T-helper 1 cell (primary cell): ENCODE measurements around the gene ITPR2.
A peak's percentile ranks its signal among the peaks of the same experiment; 100 is the strongest.

Experiments
- DNase-seq, 5 donors: peaks; one replicate each; pipeline ENCODE4 v3.0.0-alpha.2; 2012 to 2020

ITPR2 gene

GRCh38 chr12:26754148-26754547, 78.8 kb downstream of the ITPR2 start:
- DNase-seq, result no peak

- DNase-seq, result no peak
Observed at GRCh38 chr12:26751179-26751578, 81.8 kb downstream of the ITPR2 start.

- DNase-seq, result no peak
Observed at GRCh38 chr12:26750531-26751175, 82.3 kb downstream of the ITPR2 start.

GRCh38 chr12:26749781-26750180, 83.2 kb downstream of the ITPR2 start:
- DNase-seq, result no peak

GRCh38 chr12:26748741-26749431, 84.1 kb downstream of the ITPR2 start:
- DNase-seq, result peak in 1 of 5 donors; percentile 24

GRCh38 chr12:26748412-26748740, 84.6 kb downstream of the ITPR2 start:
- no peak for DNase-seq

GRCh38 chr12:26746121-26746714, 86.8 kb downstream of the ITPR2 start:
- DNase-seq, result no peak

- DNase-seq, result no peak
Observed at GRCh38 chr12:26744697-26745440, 88.1 kb downstream of the ITPR2 start.

GRCh38 chr12:26744042-26744626, 88.9 kb downstream of the ITPR2 start:
- no peak for DNase-seq

- no peak for DNase-seq
Observed at GRCh38 chr12:26741584-26742227, 91.3 kb downstream of the ITPR2 start.

- DNase-seq, result no peak
Observed at GRCh38 chr12:26740991-26741390, 92.0 kb downstream of the ITPR2 start.

GRCh38 chr12:26740348-26740747, 92.6 kb downstream of the ITPR2 start:
- DNase-seq, result no peak

- DNase-seq, result no peak
Observed at GRCh38 chr12:26737487-26738030, 95.4 kb downstream of the ITPR2 start.

GRCh38 chr12:26736563-26737486, 96.2 kb downstream of the ITPR2 start:
- DNase-seq, result no peak

GRCh38 chr12:26735249-26735639, 97.8 kb downstream of the ITPR2 start:
- DNase-seq, result no peak

GRCh38 chr12:26734510-26735248, 98.3 kb downstream of the ITPR2 start:
- no peak for DNase-seq

- no peak for DNase-seq
Observed at GRCh38 chr12:26732005-26732908, 100.7 kb downstream of the ITPR2 start.

GRCh38 chr12:26730481-26731350, 102.3 kb downstream of the ITPR2 start:
- no peak for DNase-seq
